T47D (cell line): ENCODE data around the gene CSAD.

Experiments used
- DNase-seq, 2 experiments: peaks; one replicate each; pipeline versions ENCODE4 v3.0.0 to v3.0.0-alpha.2; 2011 to 2012; ENCODE audit warnings: low read depth in 1 of 2, low spot score in 1 of 2
- JUND ChIP-seq: IDR thresholded peaks from 2 replicates; pipeline ENCODE4 v1.6.1; 2012; ENCODE audit warnings: low read depth
- in situ Hi-C: cut with HindIII; loops from 2 replicates; pipeline ENCODE4 v1.10.0; 2016; ENCODE audit warnings: low sequenced_read_pairs, low pct_unique_long_range_greater_than_20kb

CSAD gene

GRCh38 chr12:53160000-53160399, 20.7 kb downstream of the CSAD start:
- DNase-seq, result peak in 1 of 2 experiments; percentile 31
- in situ Hi-C loops, result no loop called here
- TF ChIP-seq JUND, result no peak

- peak; percentile 88 to 91 for DNase-seq
- in situ Hi-C loops, result no loop called here
- no peak for TF ChIP-seq JUND
Measured at GRCh38 chr12:53159195-53159839, 21.4 kb downstream of the CSAD start.

GRCh38 chr12:53152390-53152789, 28.3 kb downstream of the CSAD start:
- no peak for DNase-seq
- in situ Hi-C loops, result no loop called here
- TF ChIP-seq JUND, result no peak

DNA sequence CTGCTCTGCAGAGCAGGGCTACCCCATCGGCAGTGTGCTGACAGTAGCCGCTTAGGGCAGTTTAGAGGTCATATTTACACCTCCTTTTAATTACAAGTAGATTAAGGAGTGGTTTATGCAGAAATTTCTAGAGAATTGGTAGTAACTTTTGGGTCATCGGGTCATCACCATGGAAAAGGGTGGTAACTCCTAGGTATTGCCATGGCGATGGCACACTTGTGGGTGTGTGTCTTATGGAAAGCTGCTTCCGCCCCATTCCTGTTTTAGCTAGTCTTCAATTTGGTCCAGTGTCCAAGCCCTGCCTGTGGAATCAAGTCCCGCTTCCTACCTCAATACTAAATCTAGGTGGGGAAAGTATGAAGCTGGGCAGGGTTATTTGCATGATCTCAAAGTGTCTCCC, 29.7 kb downstream of the CSAD start:
- in situ Hi-C loops, result no loop called here
- no peak for DNase-seq
- TF ChIP-seq JUND, result no peak

DNA sequence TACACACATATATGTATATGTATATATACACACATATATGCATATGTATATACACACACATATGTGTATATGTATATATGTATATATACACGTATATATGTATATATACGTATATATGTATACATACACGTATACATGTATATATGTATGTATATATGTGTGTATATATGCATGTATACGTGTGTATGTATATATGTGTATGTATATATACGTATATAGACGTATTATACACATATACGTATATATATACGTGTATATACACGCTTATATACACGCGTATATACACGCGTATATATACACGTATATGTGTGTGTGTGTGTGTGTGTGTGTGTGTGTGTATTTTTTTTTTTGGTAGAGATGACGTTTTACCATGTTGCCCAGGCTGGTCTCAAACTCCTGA, 33.1 kb downstream of the CSAD start:
- in situ Hi-C loops, result no loop called here

DNA sequence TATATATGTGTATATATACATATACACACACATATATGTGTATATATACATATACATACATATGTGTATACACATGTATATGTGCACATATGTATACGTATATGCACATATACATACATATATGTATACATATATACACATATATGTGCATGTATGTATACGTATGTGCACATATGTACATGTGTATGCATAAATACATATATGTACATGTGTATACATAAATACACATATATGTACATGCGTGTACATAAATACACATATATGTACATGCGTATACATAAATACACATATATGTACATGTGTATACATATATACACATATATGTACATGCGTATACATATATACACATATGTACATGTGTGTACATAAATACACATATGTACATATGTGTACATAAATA, 33.5 kb downstream of the CSAD start:
- no peak for DNase-seq
- in situ Hi-C loops, result no loop called here
- TF ChIP-seq JUND, result no peak

More for the DNA sequence above, 33.1 kb downstream of the CSAD start:
- TF ChIP-seq JUND, result no peak
- no peak for DNase-seq

GRCh38 chr12:53145383-53146260, 35.1 kb downstream of the CSAD start:
- no peak for DNase-seq
- no peak for TF ChIP-seq JUND
- in situ Hi-C loops, result no loop called here

DNA sequence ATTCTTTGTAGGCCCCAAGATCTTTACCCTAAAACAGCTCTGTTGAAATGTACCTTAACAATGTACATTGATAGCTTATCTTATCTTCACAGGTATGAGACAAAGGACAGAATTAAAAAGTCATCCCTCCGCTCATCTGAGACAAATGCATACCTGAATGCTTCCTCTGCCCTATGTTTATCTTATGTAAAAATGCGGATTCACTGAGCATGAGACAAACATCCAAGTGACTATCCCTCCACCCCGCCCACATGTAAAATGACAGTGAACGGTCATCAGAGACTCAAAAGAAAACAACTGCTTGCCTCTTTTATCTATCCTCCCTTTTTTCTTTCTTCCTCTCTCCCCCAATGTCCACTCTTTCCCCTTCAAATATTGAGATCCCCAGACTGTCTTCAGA, 37.4 kb downstream of the CSAD start:
- in situ Hi-C loops, result no loop called here
- no peak for DNase-seq
- TF ChIP-seq JUND, result no peak

DNA sequence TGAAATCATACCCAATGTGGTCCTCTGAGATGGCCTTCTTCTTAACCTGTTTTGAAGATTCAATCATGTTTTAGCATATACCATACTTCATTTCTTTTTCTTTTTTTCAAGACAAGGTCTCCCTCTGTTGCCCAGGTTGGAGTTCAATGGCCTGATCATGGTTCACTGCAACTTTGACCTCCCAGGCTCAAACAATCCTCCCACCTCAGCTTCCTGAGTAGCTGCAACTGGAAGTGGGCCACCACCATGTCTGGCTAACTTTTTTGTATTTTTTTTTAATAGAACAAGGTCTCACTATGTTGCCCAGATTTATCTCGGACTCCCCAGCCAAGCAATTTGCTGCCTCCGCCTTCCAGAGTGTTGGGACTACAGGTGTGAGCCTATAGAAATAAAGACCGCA, 47.0 kb downstream of the CSAD start:
- in situ Hi-C loops, result no loop called here
- TF ChIP-seq JUND, result no peak

DNA sequence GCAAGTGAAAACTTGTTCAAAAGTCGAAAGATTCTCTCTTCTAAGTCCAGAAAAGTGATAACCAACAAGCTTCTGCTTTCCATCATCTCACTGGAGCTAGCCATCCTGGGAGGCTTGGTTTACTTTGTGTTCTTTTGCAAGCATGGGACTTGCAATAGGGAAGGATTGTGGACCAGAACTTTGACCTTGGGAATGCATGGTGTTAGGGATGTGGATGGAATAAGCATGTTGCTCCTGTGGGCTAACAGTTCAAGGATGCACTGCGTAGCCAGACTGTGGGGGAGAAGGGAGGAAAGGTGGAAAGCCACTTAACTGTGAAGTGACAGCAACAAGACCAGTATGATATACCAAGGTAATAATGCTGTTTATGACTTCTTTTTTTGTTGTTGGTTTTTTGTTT, 48.9 kb downstream of the CSAD start:
- in situ Hi-C loops, result no loop called here
- no peak for TF ChIP-seq JUND
- no peak for DNase-seq

More for the DNA sequence above, 47.0 kb downstream of the CSAD start:
- DNase-seq, result no peak

DNA sequence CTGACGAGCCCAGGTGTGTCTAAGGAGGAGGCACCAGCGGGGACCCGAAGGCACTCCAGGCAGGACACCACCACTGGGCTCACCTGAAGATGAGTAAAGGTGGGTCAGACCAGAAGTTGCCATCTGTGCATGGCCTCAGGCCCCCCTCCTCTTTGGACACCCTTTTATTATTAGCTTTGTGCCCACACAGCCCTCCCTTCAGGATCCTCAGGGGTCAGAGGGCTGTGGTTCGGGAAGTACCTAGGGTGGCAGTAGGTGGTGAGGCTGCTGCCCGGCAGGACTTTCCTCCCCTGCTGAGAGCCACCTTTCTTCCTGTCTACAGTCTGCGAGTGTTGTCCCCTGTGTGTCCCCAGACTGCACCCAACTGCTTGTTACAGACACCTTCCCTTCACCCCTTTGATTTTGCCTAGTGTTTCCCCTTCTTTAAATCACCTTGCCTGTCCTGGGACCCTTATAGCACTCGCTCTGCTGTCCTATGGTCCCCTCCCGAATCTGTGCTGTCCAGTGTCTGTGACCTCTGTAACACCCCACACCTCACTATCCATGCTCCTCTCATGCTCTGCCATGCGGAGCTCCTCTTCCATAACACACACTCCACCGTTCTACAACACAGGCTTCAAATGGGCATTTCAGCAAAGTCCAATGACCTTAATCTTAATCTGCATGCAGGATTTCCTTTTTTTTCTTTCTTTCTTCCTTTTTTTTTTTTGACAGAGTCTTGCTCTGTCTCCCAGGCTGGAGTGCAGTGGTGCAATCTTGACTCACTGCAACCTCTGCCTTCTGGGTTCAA, 51.8 kb downstream of the CSAD start:
- no peak for TF ChIP-seq JUND
- in situ Hi-C loops, result no loop called here
- DNase-seq, result no peak

GRCh38 chr12:53127169-53127568, 53.6 kb downstream of the CSAD start:
- DNase-seq, result no peak
- in situ Hi-C loops, result no loop called here
- no peak for TF ChIP-seq JUND

GRCh38 chr12:53124352-53124723, 56.4 kb downstream of the CSAD start:
- in situ Hi-C loops, result no loop called here
- TF ChIP-seq JUND, result no peak
- no peak for DNase-seq
